ENCODE measurements around the gene HIPK2. TPM values are rescaled to one million over a fixed set of nuclear protein-coding genes. Genes with fewer than 3 reads are reported as not detected.
A peak's percentile ranks its signal among the peaks of the same experiment; 100 is the strongest.

The HIPK2 gene
- polyA plus RNA-seq, 3 donors = 1.6 to 12.1 (median 3.0) TPM

DNA sequence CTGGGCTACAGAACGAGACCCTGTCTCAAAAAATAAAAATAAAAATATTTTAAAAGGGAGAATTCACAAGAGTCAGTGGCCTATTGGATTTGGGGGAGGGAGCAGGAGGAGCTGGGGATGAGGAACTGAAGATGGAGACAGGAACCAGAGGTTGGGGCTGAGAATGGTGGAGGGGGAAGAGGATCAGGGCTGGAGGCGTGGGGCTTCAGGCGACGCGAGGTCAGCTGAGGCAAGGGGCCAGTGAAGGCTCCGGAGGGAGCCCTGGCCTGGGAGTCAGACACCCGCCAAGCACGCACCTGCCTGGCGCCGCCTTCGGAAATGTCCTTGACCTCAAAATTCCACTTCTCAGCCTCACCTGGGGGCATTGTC is 255.0 kb downstream of the HIPK2 start:
- Histone ChIP-seq H3K4me2 (replicated peaks; ENCODE audit: extremely low read depth, low read length, poor library complexity, severe bottlenecking) (no peak overlapping the region), H3K4me3 (replicated peaks in 1 of 3; ENCODE audit: low read depth in 2 of 3, low read length in 3 of 3) (no peak overlapping the region), H4K20me1 (ENCODE audit: insufficient read depth, low read length) (no peaks in the 10 kb centered on the region), H3K79me2 (ENCODE audit: insufficient read depth, low read length) (no peaks in the 10 kb centered on the region), H3K27me3 (ENCODE audit: control insufficient read depth in 2 of 2, insufficient read depth in 2 of 2, low read length in 2 of 2) (peaks cover 15 to 47% of the 10 kb centered on the region in 2 donors), H3K4me1 (ENCODE audit: control insufficient read depth in 1 of 2, insufficient read depth in 2 of 2, low read length in 2 of 2) (no peaks in the 10 kb centered on the region), H3K9ac (ENCODE audit: insufficient read depth, low read length, poor library complexity, severe bottlenecking) (no peak overlapping the region), H3K27ac (ENCODE audit: low read depth in 1 of 2, low read length in 2 of 2) (no peak overlapping the region), H2AFZ (ENCODE audit: insufficient read depth, low read depth, low read length, poor library complexity, severe bottlenecking) (no peak overlapping the region), H3K36me3 (replicated peaks in 1 of 2; ENCODE audit: control insufficient read depth in 1 of 2, insufficient read depth in 2 of 2, low read length in 2 of 2) (no peaks in the 10 kb centered on the region), H3K9me3 (replicated peaks in 1 of 2; ENCODE audit: control insufficient read depth in 1 of 2, insufficient read depth in 1 of 2, low read length in 2 of 2) (peaks cover 3 to 8% of the 10 kb centered on the region in 2 donors)
- Mint-ChIP-seq H3K4me1 (peaks cover 14% of the 10 kb centered on the region), H3K36me3 (peaks cover 0 to 3% of the 10 kb centered on the region in 2 donors), H3K4me3 (peak overlapping the region in 1 of 2 donors; percentile 85), H3K27me3 (ENCODE audit: low read depth in 3 of 3) (peaks cover 38 to 53% (median 49%) of the 10 kb centered on the region in 3 donors), H3K9me3 (peaks cover 7 to 24% (median 18%) of the 10 kb centered on the region in 7 donors), H3K27ac (no peak overlapping the region)
- 33% methylated on average over 5 of the region's 11 CpGs for WGBS (ENCODE audit: insufficient coverage)
- TF ChIP-seq, protein P1, sequence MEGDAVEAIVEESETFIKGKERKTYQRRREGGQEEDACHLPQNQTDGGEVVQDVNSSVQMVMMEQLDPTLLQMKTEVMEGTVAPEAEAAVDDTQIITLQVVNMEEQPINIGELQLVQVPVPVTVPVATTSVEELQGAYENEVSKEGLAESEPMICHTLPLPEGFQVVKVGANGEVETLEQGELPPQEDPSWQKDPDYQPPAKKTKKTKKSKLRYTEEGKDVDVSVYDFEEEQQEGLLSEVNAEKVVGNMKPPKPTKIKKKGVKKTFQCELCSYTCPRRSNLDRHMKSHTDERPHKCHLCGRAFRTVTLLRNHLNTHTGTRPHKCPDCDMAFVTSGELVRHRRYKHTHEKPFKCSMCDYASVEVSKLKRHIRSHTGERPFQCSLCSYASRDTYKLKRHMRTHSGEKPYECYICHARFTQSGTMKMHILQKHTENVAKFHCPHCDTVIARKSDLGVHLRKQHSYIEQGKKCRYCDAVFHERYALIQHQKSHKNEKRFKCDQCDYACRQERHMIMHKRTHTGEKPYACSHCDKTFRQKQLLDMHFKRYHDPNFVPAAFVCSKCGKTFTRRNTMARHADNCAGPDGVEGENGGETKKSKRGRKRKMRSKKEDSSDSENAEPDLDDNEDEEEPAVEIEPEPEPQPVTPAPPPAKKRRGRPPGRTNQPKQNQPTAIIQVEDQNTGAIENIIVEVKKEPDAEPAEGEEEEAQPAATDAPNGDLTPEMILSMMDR (IDR thresholded peaks at IDR 0.05) = no peak
- no peak for DNase-seq
- intact Hi-C loops (cut with micrococcal nuclease) = no loop called here

DNA sequence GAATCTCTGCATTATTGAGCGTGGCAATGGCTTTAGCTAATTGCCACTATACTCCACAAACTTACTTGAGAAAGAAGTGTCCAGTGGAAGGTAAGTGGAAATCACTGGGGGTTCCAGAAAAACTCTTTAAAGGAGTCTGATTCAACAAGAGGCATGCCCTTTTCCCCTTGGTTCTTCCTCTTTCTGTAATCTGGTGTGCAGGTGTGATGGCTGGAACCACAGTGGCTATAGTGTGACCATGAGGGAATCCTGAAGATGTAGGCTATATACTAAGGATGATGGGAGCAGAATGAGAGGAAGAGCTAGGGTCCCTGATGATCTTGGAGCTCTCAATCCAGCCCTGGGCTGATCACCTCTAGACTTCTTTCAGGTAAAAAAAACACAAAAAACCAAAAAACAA is 256.4 kb downstream of the HIPK2 start:
- no peak overlapping the region for H3K9ac ChIP-seq (ENCODE audit: insufficient read depth, low read length, poor library complexity, severe bottlenecking)
- Mint-ChIP-seq H3K9me3 (peaks cover 7 to 24% (median 18%) of the 10 kb centered on the region in 7 donors), H3K27me3 (ENCODE audit: low read depth in 3 of 3) (peaks cover 40 to 54% (median 50%) of the 10 kb centered on the region in 3 donors), H3K4me3 (peak overlapping the region in 1 of 2 donors; percentile 76), H3K4me1 (peaks cover 6% of the 10 kb centered on the region), H3K27ac (no peak overlapping the region), H3K36me3 (peaks cover 0 to 3% of the 10 kb centered on the region in 2 donors)
- no peak overlapping the region for H3K27ac ChIP-seq (ENCODE audit: low read depth in 1 of 2, low read length in 2 of 2)
- H2AFZ ChIP-seq (ENCODE audit: insufficient read depth, low read depth, low read length, poor library complexity, severe bottlenecking) = no peak overlapping the region
- no peak for DNase-seq
- no peak overlapping the region for H3K4me3 ChIP-seq (replicated peaks in 1 of 3; ENCODE audit: low read depth in 2 of 3, low read length in 3 of 3)
- H3K79me2 ChIP-seq (ENCODE audit: insufficient read depth, low read length) = no peaks in the 10 kb centered on the region
- WGBS (ENCODE audit: insufficient coverage) = no CpG with 5 or more reads among the region's 1 CpG
- no peak overlapping the region for H3K4me2 ChIP-seq (replicated peaks; ENCODE audit: extremely low read depth, low read length, poor library complexity, severe bottlenecking)
- peaks cover 15 to 46% of the 10 kb centered on the region in 2 donors for H3K27me3 ChIP-seq (ENCODE audit: control insufficient read depth in 2 of 2, insufficient read depth in 2 of 2, low read length in 2 of 2)
- no peaks in the 10 kb centered on the region for H3K4me1 ChIP-seq (ENCODE audit: control insufficient read depth in 1 of 2, insufficient read depth in 2 of 2, low read length in 2 of 2)
- no peaks in the 10 kb centered on the region for H3K36me3 ChIP-seq (replicated peaks in 1 of 2; ENCODE audit: control insufficient read depth in 1 of 2, insufficient read depth in 2 of 2, low read length in 2 of 2)
- H4K20me1 ChIP-seq (ENCODE audit: insufficient read depth, low read length) = no peaks in the 10 kb centered on the region
- intact Hi-C loops (cut with micrococcal nuclease) = no loop called here
- peaks cover 3 to 8% of the 10 kb centered on the region in 2 donors for H3K9me3 ChIP-seq (replicated peaks in 1 of 2; ENCODE audit: control insufficient read depth in 1 of 2, insufficient read depth in 1 of 2, low read length in 2 of 2)
- TF ChIP-seq, protein P1 (IDR thresholded peaks at IDR 0.05) = no peak

All from CD14-positive monocyte (primary cell).